ENCODE results near the gene UCHL3. TPM values are rescaled to one million over a fixed set of nuclear protein-coding genes. Genes with fewer than 3 reads are reported as not detected.

The UCHL3 gene
- total RNA-seq, 3 donors from 2014 or later (not counting 1 experiment from before 2014, with no cell fraction given), result 19.3 to 23.1 (median 22.7) TPM

GRCh38 chr13:75641026-75641425, 91.4 kb downstream of the UCHL3 start:
- H3K27me3 ChIP-seq (ENCODE audit: control insufficient read depth, insufficient read depth, low read length), result peaks cover 8% of the 10 kb centered on the region
- 95% methylated on average over 6 of the region's 6 CpGs for WGBS (ENCODE audit: insufficient coverage)
- Mint-ChIP-seq H3K27ac (no peak overlapping the region), H3K27me3 (ENCODE audit: low read depth in 2 of 2) (peaks cover 22 to 28% of the 10 kb centered on the region in 2 donors), H3K9me3 (no peaks in the 10 kb centered on the region), H3K4me1 (peaks cover 7 to 10% of the 10 kb centered on the region in 2 donors), H3K4me3 (no peak overlapping the region), H3K36me3 (no peaks in the 10 kb centered on the region)
- no peak overlapping the region for H3K4me3 ChIP-seq (ENCODE audit: low read length)
- no peak for ATAC-seq
- DNase-seq, result no peak
- H3K27ac ChIP-seq (ENCODE audit: low read length), result no peak overlapping the region
- no peaks in the 10 kb centered on the region for H3K36me3 ChIP-seq (ENCODE audit: control insufficient read depth, insufficient read depth, low read length)
- no peak for TF ChIP-seq CTCF (IDR thresholded peaks at IDR 0.05)
- H3K4me1 ChIP-seq (ENCODE audit: control insufficient read depth, insufficient read depth, low read length), result peaks cover 11% of the 10 kb centered on the region
- no peaks in the 10 kb centered on the region for H3K9me3 ChIP-seq (ENCODE audit: control insufficient read depth, insufficient read depth, low read length)
- intact Hi-C loops (cut with micrococcal nuclease), result no loop called here

DNA sequence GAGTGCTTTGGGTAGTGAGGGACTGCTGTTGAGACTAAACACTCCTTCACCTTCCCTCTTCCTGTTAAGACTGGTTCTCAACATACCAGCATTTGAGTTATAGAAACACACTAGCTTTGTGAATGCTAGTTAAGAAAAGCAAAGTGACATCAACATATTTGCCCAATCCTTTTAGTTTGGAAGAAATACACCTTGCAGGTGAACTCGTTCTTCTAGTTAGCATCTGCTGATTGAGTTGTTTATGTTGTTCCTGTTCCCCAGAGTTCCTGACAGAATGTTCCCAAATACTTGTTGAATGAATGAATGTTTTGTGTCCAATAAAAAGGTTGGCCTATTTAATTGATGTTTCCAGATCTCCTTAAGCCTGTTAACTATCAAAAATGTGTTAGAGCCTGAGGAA, 93.6 kb downstream of the UCHL3 start:
- H3K4me1 Mint-ChIP-seq, result no peaks in the 10 kb centered on the region
- WGBS (ENCODE audit: insufficient coverage), result 85% methylated on average over 1 of the region's 1 CpG
- no peak overlapping the region for H3K27ac Mint-ChIP-seq
- Histone ChIP-seq H3K27ac (ENCODE audit: low read length) (no peak overlapping the region), H3K27me3 (ENCODE audit: control insufficient read depth, insufficient read depth, low read length) (no peaks in the 10 kb centered on the region), H3K4me3 (ENCODE audit: low read length) (no peak overlapping the region), H3K36me3 (ENCODE audit: control insufficient read depth, insufficient read depth, low read length) (no peaks in the 10 kb centered on the region), H3K9me3 (ENCODE audit: control insufficient read depth, insufficient read depth, low read length) (no peaks in the 10 kb centered on the region), H3K4me1 (ENCODE audit: control insufficient read depth, insufficient read depth, low read length) (no peaks in the 10 kb centered on the region)
- H3K9me3 Mint-ChIP-seq, result no peaks in the 10 kb centered on the region
- no peak for ATAC-seq
- no peaks in the 10 kb centered on the region for H3K36me3 Mint-ChIP-seq
- no peak overlapping the region for H3K4me3 Mint-ChIP-seq
- DNase-seq, result no peak
- TF ChIP-seq CTCF (IDR thresholded peaks at IDR 0.05), result no peak
- peaks cover 11 to 20% of the 10 kb centered on the region in 2 donors for H3K27me3 Mint-ChIP-seq (ENCODE audit: low read depth in 2 of 2)
- intact Hi-C loops (cut with micrococcal nuclease), result no loop called here

GRCh38 chr13:75643693-75644092, 94.1 kb downstream of the UCHL3 start:
- Mint-ChIP-seq H3K4me3 (no peak overlapping the region), H3K9me3 (no peaks in the 10 kb centered on the region), H3K36me3 (no peaks in the 10 kb centered on the region), H3K4me1 (no peaks in the 10 kb centered on the region), H3K27me3 (ENCODE audit: low read depth in 2 of 2) (peaks cover 6 to 18% of the 10 kb centered on the region in 2 donors), H3K27ac (no peak overlapping the region)
- Histone ChIP-seq H3K27me3 (ENCODE audit: control insufficient read depth, insufficient read depth, low read length) (no peaks in the 10 kb centered on the region), H3K4me3 (ENCODE audit: low read length) (no peak overlapping the region), H3K27ac (ENCODE audit: low read length) (no peak overlapping the region), H3K36me3 (ENCODE audit: control insufficient read depth, insufficient read depth, low read length) (no peaks in the 10 kb centered on the region), H3K4me1 (ENCODE audit: control insufficient read depth, insufficient read depth, low read length) (no peaks in the 10 kb centered on the region), H3K9me3 (ENCODE audit: control insufficient read depth, insufficient read depth, low read length) (no peaks in the 10 kb centered on the region)
- ATAC-seq (no peak), DNase-seq (no peak)
- no peak for TF ChIP-seq CTCF (IDR thresholded peaks at IDR 0.05)
- intact Hi-C loops (cut with micrococcal nuclease), result no loop called here

DNA sequence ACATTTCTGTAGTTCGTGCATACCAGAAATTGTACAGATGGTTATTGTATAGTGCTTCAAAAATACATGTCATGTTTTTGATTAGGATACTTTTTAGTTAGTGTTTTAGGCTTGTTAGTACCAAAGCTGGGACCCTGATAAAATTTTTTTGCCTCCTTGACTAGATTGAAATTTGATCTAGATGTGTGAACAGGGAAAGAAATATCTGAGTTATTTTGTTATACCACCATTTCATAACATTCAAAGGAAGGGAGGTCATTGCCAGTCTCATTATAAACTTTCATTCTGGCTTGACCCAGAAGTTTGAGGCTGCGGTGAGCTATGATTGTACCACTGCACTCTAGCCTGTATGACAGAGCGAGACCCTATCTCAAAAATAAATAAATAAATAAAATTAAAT, 95.5 kb downstream of the UCHL3 start:
- no peak overlapping the region for H3K27ac ChIP-seq (ENCODE audit: low read length)
- H3K27me3 ChIP-seq (ENCODE audit: control insufficient read depth, insufficient read depth, low read length), result no peaks in the 10 kb centered on the region
- no peaks in the 10 kb centered on the region for H3K9me3 ChIP-seq (ENCODE audit: control insufficient read depth, insufficient read depth, low read length)
- no peaks in the 10 kb centered on the region for H3K4me1 ChIP-seq (ENCODE audit: control insufficient read depth, insufficient read depth, low read length)
- Mint-ChIP-seq H3K9me3 (no peaks in the 10 kb centered on the region), H3K27ac (no peak overlapping the region), H3K27me3 (ENCODE audit: low read depth in 2 of 2) (peaks cover 0 to 6% of the 10 kb centered on the region in 2 donors), H3K4me3 (no peak overlapping the region), H3K36me3 (no peaks in the 10 kb centered on the region), H3K4me1 (no peaks in the 10 kb centered on the region)
- no peak for TF ChIP-seq CTCF (IDR thresholded peaks at IDR 0.05)
- H3K36me3 ChIP-seq (ENCODE audit: control insufficient read depth, insufficient read depth, low read length), result no peaks in the 10 kb centered on the region
- H3K4me3 ChIP-seq (ENCODE audit: low read length), result no peak overlapping the region
- no peak for DNase-seq
- no CpG with 5 or more reads among the region's 3 CpGs for WGBS (ENCODE audit: insufficient coverage)
- intact Hi-C loops (cut with micrococcal nuclease), result no loop called here
- no peak for ATAC-seq
